ENCODE results near the gene NIT1.

Gene NIT1

DNA sequence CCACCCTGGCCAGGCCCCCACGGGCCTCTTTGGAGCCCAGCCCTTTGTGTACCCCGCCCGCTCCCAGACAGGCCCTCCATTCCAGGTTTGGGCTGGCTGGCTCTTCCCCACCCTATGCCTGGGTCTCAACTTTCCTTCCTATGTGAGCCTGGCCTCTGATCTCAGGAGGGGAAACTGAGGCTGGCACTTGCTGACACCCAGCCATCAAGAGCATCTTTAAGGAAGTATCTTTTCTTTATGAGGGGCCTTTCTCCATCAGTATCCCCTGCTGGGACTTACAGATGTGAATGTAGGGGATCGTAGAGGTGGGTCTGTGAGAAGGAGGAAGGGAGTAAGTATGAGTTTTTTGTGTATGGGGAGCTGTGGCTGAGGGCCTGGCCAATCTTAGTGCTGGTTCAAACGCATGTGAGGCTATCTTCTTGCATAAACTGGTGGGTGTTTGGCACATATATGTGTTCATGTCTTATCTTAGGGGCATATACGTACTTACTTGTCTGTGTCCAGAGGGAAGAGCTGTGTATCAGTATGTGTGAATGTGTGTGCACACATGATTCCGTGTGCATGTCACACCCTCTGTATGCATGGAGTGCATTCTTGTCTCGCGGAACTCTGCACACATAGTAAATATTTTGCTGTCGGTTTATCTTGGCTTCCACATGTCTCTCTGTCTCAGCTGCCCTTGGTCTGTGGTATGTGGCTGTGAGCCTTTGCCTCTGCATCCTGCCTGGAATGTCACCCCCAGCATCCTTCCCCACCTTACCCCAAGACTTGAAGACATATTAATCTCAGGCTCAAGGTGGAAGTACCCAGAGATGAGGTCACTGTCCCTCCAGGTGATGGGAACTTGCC lies 33.9 kb upstream of the NIT1 start:
- in situ Hi-C loops (cut with MboI; ENCODE audit: low sequenced_read_pairs) = no loop called here

DNA sequence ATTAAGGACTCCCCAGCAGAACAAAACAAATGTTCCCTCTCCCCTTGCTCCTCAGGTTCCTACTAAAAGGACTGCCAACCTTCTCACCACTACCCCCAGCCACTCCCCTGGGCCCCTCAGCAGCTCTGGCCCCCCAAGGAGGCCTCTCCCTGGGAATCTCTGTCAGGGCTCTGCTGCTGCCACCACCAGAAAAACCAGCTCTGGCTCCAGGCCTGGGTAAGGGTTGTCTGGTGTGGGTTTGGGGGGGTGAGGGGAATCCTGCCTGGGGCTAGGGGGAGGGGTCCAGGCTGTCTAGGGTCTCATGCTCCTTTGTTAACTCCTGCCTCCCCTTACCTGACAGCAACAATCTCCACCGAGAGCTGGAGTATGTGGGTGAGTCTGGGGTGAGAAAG lies 33.3 kb upstream of the NIT1 start:
- in situ Hi-C loops (cut with MboI; ENCODE audit: low sequenced_read_pairs) = no loop called here

DNA sequence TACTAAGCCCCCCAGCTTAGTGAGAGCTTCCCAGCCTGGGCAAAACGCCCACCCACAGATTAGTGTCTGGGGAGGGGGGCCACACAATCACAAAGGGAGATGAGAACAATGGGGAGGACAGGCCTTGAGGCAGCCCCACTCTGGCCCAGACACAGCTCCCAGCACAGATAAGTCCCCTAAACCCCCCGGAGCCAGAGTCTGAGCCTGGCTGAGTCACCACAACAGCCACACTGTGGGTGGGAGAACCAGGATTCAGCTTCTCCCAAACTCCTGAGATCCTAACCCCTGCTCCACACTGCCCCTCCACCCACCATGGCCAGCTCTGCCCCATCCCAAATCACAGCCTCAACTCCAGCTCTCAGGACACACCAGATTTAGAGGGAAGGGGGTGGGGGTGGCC lies 32.7 kb upstream of the NIT1 start:
- in situ Hi-C loops (cut with MboI; ENCODE audit: low sequenced_read_pairs) = no loop called here

DNA sequence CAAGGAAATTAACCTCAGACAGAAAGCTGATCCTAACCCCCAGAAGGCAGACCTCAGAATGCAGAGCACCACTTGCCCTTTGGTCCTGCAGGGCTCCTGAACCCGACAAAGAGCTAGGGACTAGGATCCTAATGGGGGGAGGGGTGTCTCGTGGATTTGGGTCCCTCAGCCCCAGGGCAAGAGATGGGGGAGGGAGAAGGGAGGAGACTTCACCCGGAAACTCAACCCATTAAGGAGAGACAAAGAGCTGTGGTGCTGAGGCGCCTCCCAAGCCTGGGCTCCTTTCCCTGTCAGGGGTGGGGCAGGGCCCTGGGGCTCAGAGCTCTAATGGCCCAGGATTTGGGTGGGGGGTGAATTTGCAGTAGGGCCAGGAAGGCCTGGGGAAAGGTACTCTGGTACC lies 31.4 kb upstream of the NIT1 start:
- in situ Hi-C loops (cut with MboI; ENCODE audit: low sequenced_read_pairs) = no loop called here

DNA sequence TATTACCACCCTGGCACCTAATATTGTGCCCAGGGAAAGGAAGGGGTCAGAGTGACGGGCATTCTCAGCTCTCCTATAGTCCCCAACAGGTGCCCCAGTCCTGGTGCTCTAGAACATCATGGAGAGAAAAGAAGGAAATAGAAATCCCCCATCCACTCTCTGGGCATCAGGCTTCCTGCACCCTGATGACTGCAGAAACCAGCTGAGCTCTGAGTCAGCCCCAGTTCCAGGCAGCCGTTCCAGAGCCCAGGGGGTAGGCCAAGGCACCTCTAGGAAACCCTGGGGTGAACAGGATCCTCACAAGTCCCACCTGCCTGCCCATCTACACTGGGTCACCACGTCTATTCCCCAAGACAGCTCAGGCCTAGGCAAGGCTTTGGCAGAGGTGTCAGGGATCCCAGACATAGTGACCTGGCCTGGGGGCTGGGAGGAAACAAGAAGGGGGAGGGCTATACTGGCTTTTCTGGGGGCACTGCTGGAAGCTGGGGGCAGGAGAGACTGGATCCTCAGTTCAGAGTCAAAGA lies 29.3 kb upstream of the NIT1 start:
- in situ Hi-C loops (cut with MboI; ENCODE audit: low sequenced_read_pairs) = no loop called here

DNA sequence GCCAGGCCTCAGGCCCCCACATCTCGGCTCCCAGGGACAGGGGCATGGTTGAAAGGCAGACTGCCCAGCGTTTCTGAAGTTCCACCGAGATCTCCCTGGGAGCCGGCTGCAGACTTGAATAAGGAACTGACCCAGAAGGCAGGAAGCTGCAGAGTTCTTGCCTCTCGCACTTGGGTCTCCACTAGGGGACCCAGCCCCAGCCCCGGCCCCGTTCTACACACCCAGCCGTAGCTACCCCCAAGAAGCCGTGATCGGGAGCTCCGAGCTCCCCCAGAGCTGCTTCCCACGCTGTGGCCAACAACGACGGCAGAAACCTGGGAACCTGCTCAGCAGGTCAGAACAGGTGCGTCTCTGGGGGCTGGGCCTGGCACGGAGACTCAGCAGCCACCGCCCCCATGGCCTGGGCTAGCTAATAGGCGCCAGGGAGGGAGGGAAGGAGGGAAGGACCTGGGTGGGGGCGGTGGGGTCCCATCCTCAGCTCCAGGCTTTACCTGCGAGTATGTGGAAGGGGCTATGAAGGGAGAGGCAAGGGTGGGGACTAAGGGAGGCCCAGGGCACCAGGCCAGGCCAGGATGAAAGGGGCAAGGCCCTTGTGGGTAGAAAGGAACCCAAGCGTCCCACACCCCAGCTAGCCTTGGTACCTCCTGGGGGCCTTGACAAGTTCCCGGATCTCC lies 28.5 kb upstream of the NIT1 start, which contains the start of gene NECTIN4:
Gene NECTIN4, minus strand, starts transcription at position 308 of the 674 bp plus-strand sequence. Its CDS starts 262 bp downstream, at position 46.
- in situ Hi-C loops (cut with MboI; ENCODE audit: low sequenced_read_pairs) = no loop called here

DNA sequence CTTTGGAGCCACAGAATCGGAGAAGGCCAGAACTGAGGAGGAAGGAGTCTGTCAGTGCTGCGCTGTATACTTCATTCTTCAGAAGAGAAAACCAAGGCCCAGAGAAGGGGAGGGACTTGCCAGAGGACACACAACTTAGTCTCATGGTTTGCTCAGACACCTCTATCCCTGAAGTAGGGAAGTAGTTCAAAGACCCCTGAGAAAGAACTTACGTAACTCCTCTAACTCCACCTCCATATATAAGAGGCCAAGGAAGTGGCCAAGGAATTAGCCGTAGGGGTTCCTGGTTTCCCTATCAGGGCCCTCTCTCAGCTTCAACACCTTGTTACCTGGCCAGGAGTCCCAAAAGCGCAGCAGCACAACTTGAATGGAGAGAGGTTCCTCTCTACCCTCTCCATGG lies 28.0 kb upstream of the NIT1 start:
- in situ Hi-C loops (cut with MboI; ENCODE audit: low sequenced_read_pairs) = no loop called here

DNA sequence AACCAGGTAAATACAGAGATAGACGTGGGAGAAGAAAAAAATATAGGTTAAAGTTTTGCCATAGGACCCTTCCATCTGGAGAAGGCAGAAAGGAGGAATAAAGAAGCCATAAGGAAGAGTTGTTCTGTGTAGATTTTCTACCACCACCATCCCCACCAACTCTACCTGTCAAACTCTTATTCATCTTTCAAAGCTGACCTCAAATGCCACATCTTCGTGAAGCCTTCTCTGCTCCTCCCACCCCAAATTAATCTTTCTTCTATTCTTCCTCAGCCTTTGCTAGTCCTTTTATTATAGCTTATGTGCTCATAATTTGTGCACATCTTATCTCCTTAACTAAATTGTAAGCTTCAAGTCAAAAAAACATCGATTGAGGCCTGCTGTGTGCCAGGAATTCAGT lies 27.3 kb upstream of the NIT1 start:
- in situ Hi-C loops (cut with MboI; ENCODE audit: low sequenced_read_pairs) = no loop called here

DNA sequence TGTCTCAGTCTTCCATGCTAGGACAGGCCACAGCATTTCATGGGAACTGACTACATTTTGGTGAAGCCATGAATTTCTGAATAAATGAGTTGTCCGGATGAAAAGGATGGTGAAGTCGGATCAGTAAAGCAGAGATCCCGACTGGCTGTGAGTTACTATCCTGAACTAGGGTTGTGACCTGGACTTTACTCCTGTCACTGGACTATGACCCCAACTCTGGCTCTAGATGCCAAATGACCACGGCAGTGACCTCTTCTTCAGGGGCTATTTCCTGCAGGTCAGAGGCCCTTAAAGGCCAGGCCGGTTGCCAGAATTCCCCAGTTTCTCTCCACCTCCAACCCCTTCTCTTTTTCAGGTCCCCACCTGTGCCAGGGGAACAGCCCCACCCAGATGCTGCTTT lies 26.8 kb upstream of the NIT1 start:
- in situ Hi-C loops (cut with MboI; ENCODE audit: low sequenced_read_pairs) = no loop called here

DNA sequence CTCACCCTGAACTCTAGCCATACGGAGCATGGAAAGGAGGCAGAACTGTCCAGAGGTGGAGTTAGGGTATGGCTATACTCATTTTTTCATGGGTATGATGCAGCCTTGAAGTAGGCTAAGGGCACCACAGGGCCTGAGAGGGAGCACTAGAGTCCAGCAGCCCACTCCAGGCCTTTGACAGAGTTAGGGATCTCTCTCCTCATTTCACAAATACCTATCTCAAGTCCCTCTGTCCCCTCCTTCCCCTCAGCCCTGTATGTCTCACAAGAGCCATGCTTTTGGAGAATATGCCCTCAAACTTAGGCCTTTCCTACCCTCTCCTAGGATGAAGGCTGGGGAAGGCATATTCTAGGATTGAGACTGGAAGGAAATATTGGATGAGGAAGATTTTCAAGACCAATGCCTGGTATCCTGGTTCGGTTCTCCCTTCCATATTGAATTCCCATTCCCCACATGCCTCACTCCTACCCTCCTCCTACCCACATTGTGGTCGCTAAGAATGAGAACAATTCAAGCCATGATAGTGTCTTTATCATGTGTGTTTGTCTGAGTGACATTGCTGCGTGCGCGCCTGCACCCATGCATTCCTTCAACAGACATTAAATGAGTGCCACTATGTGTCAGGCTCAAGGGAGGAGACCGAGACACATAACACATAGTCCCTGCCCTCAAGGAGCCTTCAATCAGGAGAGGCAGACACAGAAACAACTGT lies 26.0 kb upstream of the NIT1 start:
- in situ Hi-C loops (cut with MboI; ENCODE audit: low sequenced_read_pairs) = no loop called here

DNA sequence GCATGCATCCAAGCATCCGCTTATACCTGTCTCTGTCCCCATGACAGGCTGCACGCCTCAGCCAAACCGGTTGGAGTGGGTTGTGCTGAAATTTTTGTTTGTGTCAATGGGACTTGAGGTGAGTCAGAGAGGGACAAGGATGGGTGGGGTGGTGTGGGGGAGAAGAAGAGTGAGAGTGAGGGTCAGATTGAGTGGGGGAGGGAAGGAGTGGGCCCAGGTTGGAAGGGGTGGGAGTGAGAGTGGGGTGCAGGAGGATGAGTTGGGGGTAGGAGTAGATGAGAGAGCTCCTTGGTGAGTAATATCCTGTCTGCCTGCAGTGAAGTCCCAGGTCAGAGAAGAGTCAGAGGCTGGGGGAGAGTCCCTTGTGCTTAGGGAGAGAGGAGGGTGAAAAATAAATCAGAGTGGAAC lies 25.3 kb upstream of the NIT1 start:
- in situ Hi-C loops (cut with MboI; ENCODE audit: low sequenced_read_pairs) = no loop called here

DNA sequence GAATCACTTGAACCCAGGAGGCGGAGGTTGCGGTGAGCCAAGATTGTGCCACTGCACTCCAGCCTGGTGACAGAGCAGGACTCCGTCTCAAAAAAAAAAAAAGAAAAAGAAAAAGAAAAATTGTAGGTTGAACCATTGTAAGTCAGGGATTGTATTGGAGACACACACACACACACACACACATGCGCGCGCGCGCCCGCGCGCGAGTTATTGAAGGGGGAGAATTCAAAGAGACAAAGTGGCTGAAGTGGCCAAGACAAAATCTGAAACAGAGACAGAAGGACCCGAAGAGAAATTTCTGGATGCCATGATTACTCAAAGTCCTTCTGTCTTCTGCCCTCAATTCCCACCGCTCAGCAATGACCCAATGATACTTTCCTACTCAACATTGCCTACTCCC lies 23.4 kb upstream of the NIT1 start:
- in situ Hi-C loops (cut with MboI; ENCODE audit: low sequenced_read_pairs) = no loop called here

DNA sequence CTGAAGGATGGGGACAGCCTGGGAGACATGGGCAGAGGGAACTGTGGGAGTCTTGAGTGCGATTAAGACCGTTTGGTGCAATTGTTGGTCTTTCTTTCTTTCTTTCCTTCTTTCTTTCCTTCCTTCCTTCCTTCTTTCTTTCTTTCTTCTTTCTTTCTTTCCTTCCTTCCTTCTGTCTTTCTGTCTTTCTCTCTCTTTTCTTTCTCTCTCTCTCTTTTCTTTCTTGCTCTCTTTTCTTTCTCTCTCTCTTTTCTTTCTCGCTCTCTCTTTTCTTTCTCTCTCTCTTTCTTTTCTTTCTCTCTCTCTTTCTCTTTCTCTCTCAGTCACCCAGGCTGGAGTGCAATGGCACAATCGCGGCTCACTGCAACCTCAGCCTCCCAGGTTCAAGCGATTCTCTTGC lies 22.7 kb upstream of the NIT1 start:
- in situ Hi-C loops (cut with MboI; ENCODE audit: low sequenced_read_pairs) = no loop called here

DNA sequence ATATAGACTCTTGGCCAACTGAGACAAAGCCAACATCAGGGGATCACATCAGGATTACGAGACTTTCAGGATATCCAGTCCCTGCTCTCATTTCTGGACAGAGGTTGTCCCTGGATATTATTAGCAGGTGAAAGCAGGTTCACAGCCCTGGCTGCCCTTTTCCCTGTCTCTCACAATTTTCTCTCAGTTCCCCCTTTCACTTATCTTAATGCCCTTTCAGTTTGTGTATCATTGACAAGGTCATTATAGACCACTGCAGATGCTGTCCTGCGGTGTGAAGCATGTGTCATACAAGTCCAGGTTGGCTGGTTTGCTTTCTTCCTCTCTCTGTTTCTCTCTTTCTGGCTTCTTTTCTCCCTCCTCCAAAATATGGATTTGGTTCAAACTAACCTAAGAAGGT lies 21.9 kb upstream of the NIT1 start:
- in situ Hi-C loops (cut with MboI; ENCODE audit: low sequenced_read_pairs) = no loop called here

DNA sequence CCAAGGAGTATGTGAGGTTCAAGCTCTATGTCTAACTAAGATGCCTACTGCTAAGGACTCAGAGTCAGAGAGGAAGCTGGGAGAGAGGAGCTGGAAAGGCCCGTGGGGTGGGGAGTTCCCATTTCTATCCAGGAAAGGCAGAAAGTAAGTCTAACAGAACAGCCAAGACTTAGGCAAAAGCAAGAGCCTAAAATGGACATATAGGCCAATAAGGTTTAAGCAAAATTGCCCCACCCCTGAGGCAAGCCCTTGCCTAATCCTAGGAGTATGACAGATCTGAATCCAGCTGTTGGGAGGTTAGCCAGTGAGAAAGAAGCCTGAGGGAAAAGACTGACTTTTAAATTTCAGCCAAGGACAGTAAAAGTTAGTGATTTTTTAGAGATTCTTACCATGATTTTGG lies 21.4 kb upstream of the NIT1 start:
- in situ Hi-C loops (cut with MboI; ENCODE audit: low sequenced_read_pairs) = no loop called here

DNA sequence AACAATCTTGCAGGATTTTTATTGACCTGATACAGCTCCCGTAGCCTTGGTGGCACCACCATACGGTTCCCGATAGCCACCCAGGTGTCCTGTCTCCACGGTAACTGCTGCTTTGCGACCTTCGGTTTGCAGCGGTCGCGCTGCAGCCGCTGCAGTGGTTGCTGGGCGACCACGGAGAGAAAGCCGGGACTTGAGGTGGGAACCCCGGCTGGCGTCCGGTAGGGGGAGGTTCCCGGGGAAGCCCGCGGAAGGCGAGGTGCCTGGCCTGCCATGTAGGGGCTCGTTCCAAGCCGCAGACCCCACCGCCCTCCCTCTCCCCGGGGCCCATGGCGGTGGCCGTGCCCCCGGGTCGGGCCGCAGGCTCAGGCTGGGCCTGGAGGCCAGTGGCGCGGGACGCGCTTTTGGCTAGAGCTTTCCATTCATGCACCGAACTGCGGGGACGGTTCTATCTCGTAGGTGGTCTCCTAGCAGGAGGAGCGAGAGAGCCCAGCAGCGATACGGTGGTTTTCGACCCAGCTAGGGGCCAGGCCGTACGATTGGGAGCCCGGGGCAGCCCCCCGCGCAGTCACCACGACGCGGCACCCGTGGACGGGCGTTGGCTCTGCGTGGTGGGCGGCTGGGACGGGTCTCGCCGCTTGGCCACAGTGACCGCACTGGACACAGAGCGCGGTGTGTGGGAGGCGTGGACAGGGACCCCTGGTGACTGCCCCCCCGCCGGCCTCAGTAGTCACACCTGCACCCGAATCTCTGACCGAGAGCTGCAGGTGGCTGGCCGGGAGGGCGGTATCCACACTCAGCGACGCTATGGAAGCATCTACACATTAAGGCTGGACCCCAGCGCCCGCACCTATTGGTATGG lies 19.5 kb upstream of the NIT1 start, which contains the start of gene KLHDC9:
Gene KLHDC9, plus strand, starts transcription at position 152 of the 859 bp plus-strand sequence. Its CDS starts 175 bp downstream, at position 327.
- in situ Hi-C loops (cut with MboI; ENCODE audit: low sequenced_read_pairs) = no loop called here

DNA sequence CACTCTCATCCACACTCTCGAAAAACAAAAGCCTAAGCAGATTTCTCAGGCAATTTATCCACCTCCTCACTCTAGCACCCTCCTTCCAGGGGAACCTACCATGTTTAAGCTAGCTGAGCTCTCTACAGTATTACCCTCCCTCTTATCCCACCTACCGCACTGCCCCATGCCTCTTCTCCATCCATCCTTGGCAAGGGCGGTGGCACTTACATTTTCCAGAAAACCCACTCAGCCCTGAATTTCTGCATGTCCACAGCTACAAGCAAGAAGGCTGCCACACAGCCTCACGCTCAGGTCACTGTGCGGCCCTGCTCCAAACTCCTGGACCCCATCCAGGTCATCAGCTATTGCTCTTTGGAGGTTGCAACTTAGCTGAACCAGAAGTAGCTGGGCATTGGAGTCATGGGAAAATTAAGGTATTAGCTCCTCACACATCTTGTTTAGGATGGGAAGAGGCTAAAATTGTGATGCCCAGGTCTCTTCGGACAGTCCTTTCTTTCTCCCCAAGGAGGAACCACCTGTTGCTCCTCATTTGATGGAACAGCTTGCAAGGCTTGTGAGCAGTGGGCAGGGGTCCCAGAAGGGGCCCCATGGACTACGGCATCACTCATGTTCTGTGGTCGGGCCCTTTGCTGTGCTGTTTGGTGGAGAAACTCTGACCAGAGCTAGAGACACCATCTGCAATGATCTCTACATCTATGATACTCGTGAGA lies 18.7 kb upstream of the NIT1 start:
- in situ Hi-C loops (cut with MboI; ENCODE audit: low sequenced_read_pairs) = no loop called here

DNA sequence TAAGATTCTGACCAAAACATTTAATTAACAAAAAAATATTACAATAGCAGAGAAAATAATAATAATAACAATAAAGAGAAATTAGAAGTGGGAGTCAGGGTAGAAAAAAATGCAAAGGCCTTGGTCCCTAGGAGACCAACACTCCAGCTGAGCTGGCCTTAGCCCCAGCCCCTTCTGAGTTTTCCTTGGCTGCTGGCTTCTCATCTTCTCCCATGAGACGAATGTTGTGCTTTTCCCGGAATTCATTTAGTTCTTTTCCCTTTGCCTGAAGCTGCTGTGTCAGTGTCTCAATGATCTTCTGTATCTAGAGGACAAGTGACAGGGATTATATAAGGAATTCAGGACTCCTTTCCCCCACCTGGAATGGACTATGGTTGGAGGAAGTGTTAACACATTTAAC lies 17.3 kb upstream of the NIT1 start:
- in situ Hi-C loops (cut with MboI; ENCODE audit: low sequenced_read_pairs) = no loop called here

DNA sequence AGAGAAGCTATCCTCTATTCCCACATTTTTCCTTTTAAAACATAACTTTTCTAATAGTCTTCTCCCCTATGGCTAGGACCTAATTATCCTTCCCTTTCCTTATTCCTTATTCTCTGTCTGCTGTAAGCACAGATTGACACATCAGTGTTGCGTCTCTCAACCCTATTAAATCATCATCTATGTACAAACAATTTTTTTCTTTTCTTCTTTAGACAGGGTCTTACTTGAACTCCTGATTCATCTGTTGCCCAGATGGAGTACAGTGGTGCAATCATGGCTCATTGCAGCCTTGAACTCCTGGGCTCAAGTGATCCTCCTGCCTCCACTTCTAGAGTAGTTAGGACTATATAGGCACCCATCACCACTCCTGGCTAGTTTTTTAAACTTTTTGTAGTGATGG lies 11.5 kb upstream of the NIT1 start:
- in situ Hi-C loops (cut with MboI; ENCODE audit: low sequenced_read_pairs) = no loop called here

DNA sequence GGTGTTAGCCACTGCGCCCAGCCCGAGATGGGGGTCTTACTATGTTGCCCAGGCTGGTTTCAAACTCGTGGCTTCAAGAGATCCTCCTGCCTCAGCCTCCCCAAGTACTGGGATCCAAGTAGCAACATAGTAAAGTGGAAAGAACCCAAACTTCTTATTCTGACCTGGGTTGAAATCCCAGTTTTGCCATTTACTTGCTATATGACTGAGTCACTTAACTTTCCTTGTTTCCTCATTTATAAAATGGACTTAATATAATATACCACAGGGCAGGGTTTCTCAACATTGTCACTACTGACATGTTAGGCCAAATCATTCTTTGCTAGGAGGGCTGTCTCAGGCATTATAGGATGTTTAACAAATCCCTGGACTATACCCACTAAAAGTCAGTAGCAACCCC lies 6.8 kb upstream of the NIT1 start:
- in situ Hi-C loops (cut with MboI; ENCODE audit: low sequenced_read_pairs) = no loop called here
